H1 (cell line): Measurements from ENCODE around the gene MPRIP. TPM values are rescaled to one million over a fixed set of nuclear protein-coding genes. Genes with fewer than 3 reads are reported as not detected.

ENCODE experiments used
- CHD7 ChIP-seq: fragments of 300-600 bp; sonication (generic); IDR thresholded peaks from 2 replicates; pipeline ENCODE4 v1.7.1; 2012; ENCODE audit warnings: low read length, moderate library complexity, mild to moderate bottlenecking, inconsistent platforms; ENCODE audit not compliant: insufficient replicate concordance
- EZH2 ChIP-seq: fragments of 200-600 bp; sonication (generic); IDR thresholded peaks from 2 replicates; pipeline ENCODE4 v1.7.1; 2012; ENCODE audit warnings: low read depth, mild to moderate bottlenecking, moderate library complexity, low read length, inconsistent platforms; ENCODE audit not compliant: severe bottlenecking
- RAD21 ChIP-seq, 2 experiments: IDR thresholded peaks in 1 of 2; conservative IDR thresholded peaks in 1 of 2; 2 replicates each; pipeline ENCODE4 v1.6.1; 2011; ENCODE audit warnings: low read depth in 2 of 2, low read length in 2 of 2, improper control_type of control experiment in 1 of 2, inconsistent platforms in 1 of 2, mild to moderate bottlenecking in 1 of 2, moderate library complexity in 1 of 2
- RNF2 ChIP-seq: fragments of 200-900, 300-1000 bp; sonication (generic); IDR thresholded peaks from 2 replicates; pipeline ENCODE4 v1.7.1; 2016; ENCODE audit warnings: borderline replicate concordance, low read depth, mild to moderate bottlenecking, antibody characterized with exemption, low read length; ENCODE audit not compliant: poor library complexity, severe bottlenecking; ENCODE audit errors: missing control alignments
- RXRA ChIP-seq: IDR thresholded peaks from 2 replicates; pipeline ENCODE4 v1.6.1; 2011; ENCODE audit warnings: low read depth, mild to moderate bottlenecking, low read length, moderate library complexity; ENCODE audit not compliant: insufficient read depth
- SIN3A ChIP-seq, 2 experiments: IDR thresholded peaks in 1 of 2; conservative IDR thresholded peaks in 1 of 2; 2 replicates each; pipeline ENCODE4 v1.6.1; 2011 to 2012; ENCODE audit warnings: low read length in 2 of 2, improper control_type of control experiment in 1 of 2, low read depth in 1 of 2, mild to moderate bottlenecking in 1 of 2
- polyA plus RNA-seq, 7 experiments: library from polyadenylated mRNA; depleted of rRNA in 3 of 7; stranded (reverse) in 5 of 7; unstranded in 2 of 7; fragments of >200 nt in 5 of 7; fragments of 200-250 nt in 2 of 7; gene quantifications; 1 replicate in 5 of 7; 2 replicates in 1 of 7; 4 replicates in 1 of 7; pipeline versions ENCODE4 v1.2.1 to v1.2.3, GENCODE V29; 2011 to 2013; ENCODE audit warnings: missing spikeins in 2 of 7, mixed read lengths in 2 of 7
- total RNA-seq: library from RNA; stranded (reverse); fragmentation: NEBNext Ultra II Directional; extraction: Animal tissue kit (Norgen Biotek cat#: 25700); gene quantifications from 2 replicates; pipeline ENCODE4 v1.2.1, GENCODE V29; 2021

MPRIP gene
- total and polyA plus RNA-seq, 2 of the 8 experiments (the other 6 are each of a cell fraction or from before 2014, with no cell fraction given) = 48.6 to 146 TPM

- no peak for TF ChIP-seq RAD21 (IDR thresholded peaks at IDR 0.05 in 1 of 2, conservative IDR thresholded peaks at IDR 0.05 in 1 of 2; ENCODE audit: low read depth in 2 of 2, low read length in 2 of 2)
- TF ChIP-seq SIN3A (conservative IDR thresholded peaks at IDR 0.05 in 1 of 2, IDR thresholded peaks at IDR 0.05 in 1 of 2; ENCODE audit: low read depth in 1 of 2, low read length in 2 of 2) = no peak
- no peak for TF ChIP-seq RNF2
- no peak for TF ChIP-seq RXRA
- TF ChIP-seq EZH2 = no peak
- no peak for TF ChIP-seq CHD7
- TF ChIP-seq, all 59 proteins: peak for 0
Measured at GRCh38 chr17:17112628-17113200, 70.5 kb downstream of the MPRIP start (continued).
